T-helper 22 cell (primary cell): ENCODE results near the gene MRPL52.
A peak's percentile ranks its signal among the peaks of the same experiment; 100 is the strongest.
"Not testable (repeated sequence)": the region's sequence is repeated elsewhere in the genome, so short reads cannot be mapped to it uniquely, and the experiment has no call there.

Experiments used
- DNase-seq: peaks from one replicate; pipeline ENCODE4 v3.0.0-alpha.2; 2020; ENCODE audit warnings: low read depth

MRPL52 gene

GRCh38 chr14:22854963-22855724 lies 25.5 kb downstream of the MRPL52 start:
- DNase-seq, result no peak

- DNase-seq, result no peak
Measured at GRCh38 chr14:22856428-22856827, 26.7 kb downstream of the MRPL52 start.

GRCh38 chr14:22860377-22860776 lies 30.7 kb downstream of the MRPL52 start:
- not testable (repeated sequence) for DNase-seq

- DNase-seq, result no peak
Measured at GRCh38 chr14:22861651-22862050, 32.0 kb downstream of the MRPL52 start.

- DNase-seq, result no peak
Measured at GRCh38 chr14:22864979-22865378, 35.3 kb downstream of the MRPL52 start.

GRCh38 chr14:22865424-22866405 lies 36.0 kb downstream of the MRPL52 start:
- no peak for DNase-seq

GRCh38 chr14:22866874-22867273 lies 37.2 kb downstream of the MRPL52 start:
- DNase-seq, result no peak

GRCh38 chr14:22870811-22871223 lies 41.1 kb downstream of the MRPL52 start:
- DNase-seq, result no peak

- DNase-seq, result peak; percentile 66
Measured at GRCh38 chr14:22871224-22872032, 41.7 kb downstream of the MRPL52 start, which contains the start of gene LRP10. TSS of gene LRP10 (plus strand) at chr14:22871740. CDS start at chr14:22872304, 564 bp downstream.

- DNase-seq, result peak; percentile 43
Measured at GRCh38 chr14:22872033-22872832, 42.5 kb downstream of the MRPL52 start.

GRCh38 chr14:22872833-22873520 lies 43.3 kb downstream of the MRPL52 start:
- no peak for DNase-seq

- DNase-seq, result no peak
Measured at GRCh38 chr14:22875003-22875747, 45.5 kb downstream of the MRPL52 start.

- no peak for DNase-seq
Measured at GRCh38 chr14:22875748-22876319, 46.1 kb downstream of the MRPL52 start.

GRCh38 chr14:22877000-22877501 lies 47.4 kb downstream of the MRPL52 start:
- DNase-seq, result no peak

GRCh38 chr14:22878271-22879246 lies 48.9 kb downstream of the MRPL52 start:
- DNase-seq, result no peak

- no peak for DNase-seq
Measured at GRCh38 chr14:22882064-22882463, 52.4 kb downstream of the MRPL52 start.

- DNase-seq, result peak; percentile 25
Measured at GRCh38 chr14:22882529-22883172, 53.0 kb downstream of the MRPL52 start.
